ENCODE measurements around the gene MAS1.

MAS1 gene

DNA sequence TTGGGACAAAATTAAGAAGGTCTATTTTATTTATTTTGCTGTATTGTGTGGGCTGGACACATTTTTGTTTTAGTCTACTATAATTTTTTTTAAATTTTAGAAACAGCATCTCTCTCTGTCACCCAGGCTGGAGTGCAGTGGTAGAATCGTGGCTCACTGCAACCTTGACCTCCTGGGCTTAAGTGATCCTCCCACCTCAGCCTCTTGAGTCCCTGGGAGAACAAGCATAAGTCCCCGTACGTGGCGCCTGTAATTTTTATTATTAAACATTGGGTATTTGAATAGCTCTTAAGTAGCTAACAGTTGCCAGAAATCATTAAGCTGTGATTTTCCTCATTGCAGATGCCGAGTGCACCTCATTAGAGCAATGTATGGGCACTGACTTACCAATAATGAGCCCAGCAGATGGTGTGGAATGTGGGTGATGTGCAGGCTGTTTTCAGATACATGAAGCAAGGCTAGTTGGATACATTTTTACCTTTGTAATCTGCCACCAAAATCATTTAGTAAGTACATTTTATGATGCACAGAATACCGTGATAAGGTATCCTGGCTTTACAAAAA lies 10.3 kb upstream of the MAS1 start:
- TF ChIP-seq, protein P1, sequence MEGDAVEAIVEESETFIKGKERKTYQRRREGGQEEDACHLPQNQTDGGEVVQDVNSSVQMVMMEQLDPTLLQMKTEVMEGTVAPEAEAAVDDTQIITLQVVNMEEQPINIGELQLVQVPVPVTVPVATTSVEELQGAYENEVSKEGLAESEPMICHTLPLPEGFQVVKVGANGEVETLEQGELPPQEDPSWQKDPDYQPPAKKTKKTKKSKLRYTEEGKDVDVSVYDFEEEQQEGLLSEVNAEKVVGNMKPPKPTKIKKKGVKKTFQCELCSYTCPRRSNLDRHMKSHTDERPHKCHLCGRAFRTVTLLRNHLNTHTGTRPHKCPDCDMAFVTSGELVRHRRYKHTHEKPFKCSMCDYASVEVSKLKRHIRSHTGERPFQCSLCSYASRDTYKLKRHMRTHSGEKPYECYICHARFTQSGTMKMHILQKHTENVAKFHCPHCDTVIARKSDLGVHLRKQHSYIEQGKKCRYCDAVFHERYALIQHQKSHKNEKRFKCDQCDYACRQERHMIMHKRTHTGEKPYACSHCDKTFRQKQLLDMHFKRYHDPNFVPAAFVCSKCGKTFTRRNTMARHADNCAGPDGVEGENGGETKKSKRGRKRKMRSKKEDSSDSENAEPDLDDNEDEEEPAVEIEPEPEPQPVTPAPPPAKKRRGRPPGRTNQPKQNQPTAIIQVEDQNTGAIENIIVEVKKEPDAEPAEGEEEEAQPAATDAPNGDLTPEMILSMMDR (IDR thresholded peaks at IDR 0.05; ENCODE audit: extremely low read depth, missing control alignments) = no peak
- DNase-seq (ENCODE audit: low spot score) = no peak

DNA sequence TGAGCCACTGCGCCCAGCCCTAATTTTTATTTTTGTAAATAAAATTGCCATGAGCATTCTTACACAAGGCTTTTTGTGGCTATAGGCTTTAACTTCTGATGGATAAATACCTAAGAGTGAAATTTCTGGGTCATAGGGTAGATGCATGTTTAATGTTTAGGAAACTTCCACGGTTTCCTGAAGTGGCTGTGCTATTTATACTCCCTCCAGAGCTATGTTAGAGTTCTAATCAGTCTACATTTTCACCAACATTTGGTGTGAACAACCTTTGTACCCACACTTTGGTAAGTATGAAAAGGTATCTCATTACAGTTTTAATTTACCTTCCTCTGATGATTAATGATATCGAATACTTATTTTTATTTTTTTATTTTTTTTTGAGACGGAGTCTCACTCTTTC lies 6.1 kb upstream of the MAS1 start:
- DNase-seq (ENCODE audit: low spot score) = no peak
- TF ChIP-seq, protein P1 (IDR thresholded peaks at IDR 0.05; ENCODE audit: extremely low read depth, missing control alignments) = no peak

DNA sequence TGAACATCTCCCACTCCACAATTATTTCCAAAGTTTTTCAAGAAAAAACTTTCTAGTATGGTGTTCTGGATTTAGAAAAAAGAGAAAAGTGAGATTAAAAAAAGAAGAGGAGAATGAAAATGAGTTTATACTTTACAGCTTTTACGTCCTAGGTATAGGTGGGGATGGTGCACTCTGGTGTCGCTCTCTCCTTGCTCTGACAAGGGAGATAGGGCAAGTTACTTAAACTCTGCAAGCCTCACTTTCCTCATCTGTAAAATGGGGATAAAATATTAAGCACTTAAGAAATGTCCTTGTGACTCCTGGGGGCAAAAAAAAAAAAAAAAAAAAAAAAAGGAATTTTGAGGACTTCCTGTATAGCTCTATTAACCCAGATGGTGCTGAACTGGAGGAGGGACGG lies 4.5 kb upstream of the MAS1 start:
- TF ChIP-seq, protein P1 (IDR thresholded peaks at IDR 0.05; ENCODE audit: extremely low read depth, missing control alignments) = no peak

DNA sequence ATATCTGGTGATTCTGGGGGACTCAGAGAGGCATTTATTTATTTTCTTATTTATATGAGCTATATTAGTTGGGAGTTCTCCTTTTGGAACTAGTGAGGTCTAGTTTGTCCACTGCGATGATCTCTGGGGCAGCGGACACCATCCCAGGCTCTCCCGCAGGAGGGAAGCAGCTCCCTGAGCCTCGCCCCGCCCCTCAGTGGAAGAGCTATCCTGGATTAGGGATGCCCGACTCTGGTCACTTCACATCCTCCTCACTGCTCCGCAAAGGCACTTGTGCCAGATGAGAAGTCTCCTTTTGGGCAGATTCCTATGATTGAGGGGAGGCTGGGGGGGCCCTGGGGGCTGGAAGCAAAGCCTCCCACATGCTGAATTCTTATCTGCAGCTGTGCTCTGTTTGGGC lies 3.6 kb upstream of the MAS1 start:
- TF ChIP-seq, protein P1 (IDR thresholded peaks at IDR 0.05; ENCODE audit: extremely low read depth, missing control alignments) = no peak
- DNase-seq (ENCODE audit: low spot score) = no peak

More for the DNA sequence above, 4.5 kb upstream of the MAS1 start:
- DNase-seq (ENCODE audit: low spot score) = no peak

DNA sequence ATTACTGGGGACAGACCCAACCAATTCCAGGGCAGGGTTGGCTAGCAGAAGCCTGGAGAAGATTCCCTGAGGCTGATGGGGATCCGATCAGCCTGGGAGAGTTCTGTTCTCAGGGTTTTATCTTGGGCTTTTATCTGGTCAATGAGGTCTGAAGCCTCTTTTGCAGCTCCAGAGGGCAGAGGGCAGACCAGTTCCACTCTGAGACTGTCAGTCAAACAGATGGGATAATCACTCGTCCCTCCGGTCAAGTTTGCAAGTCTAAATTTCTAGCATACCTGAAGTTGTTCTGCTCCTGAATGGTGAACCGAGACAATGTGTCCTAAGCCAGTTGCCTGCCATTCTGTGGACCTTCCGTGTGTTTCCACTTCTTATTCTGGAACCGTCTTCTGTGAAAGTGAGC lies 3.0 kb upstream of the MAS1 start:
- TF ChIP-seq, protein P1 (IDR thresholded peaks at IDR 0.05; ENCODE audit: extremely low read depth, missing control alignments) = no peak
- DNase-seq (ENCODE audit: low spot score) = no peak

DNA sequence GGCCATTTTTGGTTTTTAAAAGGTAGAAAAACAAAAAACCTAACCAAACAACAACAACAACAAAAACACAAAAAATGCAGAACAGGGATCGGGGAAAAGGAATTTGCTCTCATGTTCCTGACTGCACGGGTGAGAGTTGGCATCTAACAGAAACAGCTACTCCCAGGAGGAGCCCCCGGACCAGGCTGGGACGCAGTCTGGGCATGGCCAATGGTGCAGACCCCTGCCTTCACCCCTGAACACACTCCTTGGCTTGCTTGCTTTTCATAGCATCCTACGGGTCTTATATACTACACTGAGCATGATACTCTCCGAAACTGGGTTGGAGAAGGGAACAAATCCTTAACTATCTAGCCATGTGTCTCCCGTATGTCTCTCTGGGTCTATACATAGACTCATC lies 587 bp upstream of the MAS1 start:
- no peak for DNase-seq (ENCODE audit: low spot score)

DNA sequence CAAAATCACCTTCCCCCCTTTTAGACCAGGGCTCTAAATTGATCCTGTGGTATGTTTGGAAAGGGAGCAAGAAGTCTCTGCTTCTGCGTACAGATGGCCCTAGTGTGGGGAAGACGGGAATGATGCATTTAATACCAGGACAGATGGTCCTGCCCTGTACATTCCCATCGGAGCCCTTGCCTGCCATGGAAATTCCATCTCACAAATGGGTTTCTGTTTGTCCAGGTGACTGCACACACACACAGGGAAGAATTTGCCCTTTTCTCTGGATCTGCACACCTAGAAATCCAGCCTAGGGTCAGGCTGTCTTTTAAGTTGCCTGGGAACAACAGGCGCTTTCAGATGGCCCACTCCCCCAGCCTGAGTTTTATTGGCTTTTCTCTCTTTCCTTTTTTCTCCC lies 1.3 kb downstream of the MAS1 start:
- DNase-seq (ENCODE audit: low spot score) = no peak
- TF ChIP-seq, protein P1 (IDR thresholded peaks at IDR 0.05; ENCODE audit: extremely low read depth, missing control alignments) = no peak

More for the DNA sequence above, 587 bp upstream of the MAS1 start:
- TF ChIP-seq, protein P1 (IDR thresholded peaks at IDR 0.05; ENCODE audit: extremely low read depth, missing control alignments) = no peak

All from GM20000 (cell line).